PC-9 (cell line): ENCODE measurements around the gene CEP83.

Experiments used
- CTCF ChIP-seq: fragments of 200-600 bp; sonication (generic); conservative IDR thresholded peaks from 2 replicates; pipeline ENCODE4 v1.6.1; 2017; ENCODE audit warnings: mixed run types, antibody characterized with exemption, mild to moderate bottlenecking, moderate library complexity
- EZH2 ChIP-seq: fragments of 200-600 bp; sonication (generic); IDR thresholded peaks from 2 replicates; pipeline ENCODE4 v1.8.0; 2017; ENCODE audit warnings: antibody characterized with exemption, low read depth

- TF ChIP-seq CTCF (no peak), EZH2 (no peak)
These were observed 33.6 kb downstream of the CEP83 start for GRCh38 chr12:94426049-94426448.
